OCI-LY3 (cell line): ENCODE results near the gene PCDHA3.

Source experiments
- H2AFZ ChIP-seq: fragments of 200-600, 300-600 bp; shearing (Covaris generic); 2 replicates; pipeline ENCODE4 v1.6.0; 2014; ENCODE audit warnings: antibody characterized with exemption, low read depth, low read length
- H3K27ac ChIP-seq: fragments of 200-600, 300-600 bp; sonication (generic); 2 replicates; pipeline ENCODE4 v1.5.1; 2014; ENCODE audit warnings: mild to moderate bottlenecking, low read length, moderate library complexity, mixed read lengths
- H3K27me3 ChIP-seq: fragments of 200-600, 300-600 bp; sonication (generic); 2 replicates; pipeline ENCODE4 v1.6.1; 2014; ENCODE audit warnings: low read depth, low read length, mixed read lengths
- H3K36me3 ChIP-seq: fragments of 200-600, 300-600 bp; sonication (generic); replicated peaks from 2 replicates; pipeline ENCODE3; 2014; ENCODE audit warnings: low read depth, low read length, mixed read lengths
- H3K4me1 ChIP-seq: fragments of 300-600, 200-600 bp; sonication (generic); 2 replicates; pipeline ENCODE4 v1.6.1; 2014; ENCODE audit warnings: low read length, mixed read lengths
- H3K4me2 ChIP-seq: fragments of 200-600, 300-600 bp; sonication (generic); 2 replicates; pipeline ENCODE4 v1.6.1; 2014; ENCODE audit warnings: low read length, mixed read lengths
- H3K4me3 ChIP-seq: fragments of 300-600, 200-600 bp; sonication (generic); 2 replicates; pipeline ENCODE4 v1.5.1; 2014; ENCODE audit warnings: antibody characterized with exemption, mild to moderate bottlenecking, low read length, moderate library complexity
- H3K79me2 ChIP-seq: fragments of 300-600, 200-600 bp; shearing (Covaris generic); 2 replicates; pipeline ENCODE4 v1.6.1; 2014; ENCODE audit warnings: mild to moderate bottlenecking, low read length, mixed read lengths
- H3K9ac ChIP-seq: fragments of 300-600, 200-600 bp; shearing (Covaris generic); 2 replicates; pipeline ENCODE4 v1.6.0; 2014; ENCODE audit warnings: mild to moderate bottlenecking, low read length, moderate library complexity
- H3K9me3 ChIP-seq: fragments of 200-600, 300-600 bp; shearing (Covaris generic); 2 replicates; pipeline ENCODE4 v1.6.1; 2014; ENCODE audit warnings: low read length, mixed read lengths; ENCODE audit not compliant: insufficient read depth
- H4K20me1 ChIP-seq: fragments of 200-600, 300-600 bp; sonication (generic); 2 replicates; pipeline ENCODE4 v1.6.1; 2016; ENCODE audit warnings: low read length, mixed read lengths; ENCODE audit not compliant: insufficient read depth
- EZH2phosphoT487 ChIP-seq: fragments of 200-600 bp; shearing (Covaris generic); IDR thresholded peaks from 2 replicates; pipeline ENCODE4 v1.6.1; 2018; ENCODE audit warnings: antibody characterized with exemption, mixed run types, low read depth
- TF ChIP-seq, protein P1 (sequence below): fragments of 200-600, 300-600 bp; sonication (generic); IDR thresholded peaks from 2 replicates; pipeline ENCODE4 v1.5.1; 2014; ENCODE audit warnings: antibody characterized with exemption, low read length, low read depth

The PCDHA3 gene

DNA sequence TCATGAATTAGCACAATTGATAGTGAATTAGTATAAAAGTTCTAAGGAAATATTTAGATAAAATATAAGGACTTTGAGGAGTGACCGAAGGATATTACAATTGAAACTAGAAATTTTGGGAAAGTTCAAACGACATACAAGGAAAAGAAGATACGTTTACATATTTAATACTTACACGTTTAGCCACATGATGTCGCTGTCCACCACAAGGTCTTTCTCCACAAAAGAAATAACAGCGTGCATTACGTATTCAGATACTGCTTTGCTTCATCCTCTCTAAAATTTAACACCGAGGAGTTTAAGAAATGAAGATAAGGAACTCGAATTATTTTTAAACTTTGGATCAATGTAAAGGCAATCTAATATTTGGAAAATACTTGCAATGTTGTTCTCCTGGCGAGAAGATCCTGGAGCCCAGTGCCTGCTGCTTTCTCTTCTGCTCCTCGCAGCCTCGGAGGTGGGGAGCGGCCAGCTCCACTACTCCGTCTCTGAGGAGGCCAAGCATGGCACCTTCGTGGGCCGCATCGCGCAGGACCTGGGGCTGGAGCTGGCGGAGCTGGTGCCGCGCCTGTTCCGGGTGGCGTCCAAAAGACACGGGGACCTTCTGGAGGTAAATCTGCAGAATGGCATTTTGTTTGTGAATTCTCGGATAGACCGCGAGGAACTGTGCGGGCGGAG, at the start of gene PCDHA3:
TSS of gene PCDHA3 (plus strand) at position 242 of the 678 bp plus-strand sequence.
- Histone ChIP-seq H3K9me3 (no peaks in the 10 kb centered on the region), H4K20me1 (no peaks in the 10 kb centered on the region), H3K9ac (no peak within 1 kb of the TSS), H3K36me3 (no peaks in the 10 kb centered on the region), H3K27me3 (no peaks in the 10 kb centered on the region), H3K4me1 (no peaks in the 10 kb centered on the region), H3K27ac (no peak within 1 kb of the TSS), H3K4me3 (no peak within 1 kb of the TSS), H3K4me2 (no peak within 1 kb of the TSS), H3K79me2 (no peaks in the 10 kb centered on the region), H2AFZ (no peak within 1 kb of the TSS)
- no peak for TF ChIP-seq EZH2phosphoT487
- TF ChIP-seq, protein P1, sequence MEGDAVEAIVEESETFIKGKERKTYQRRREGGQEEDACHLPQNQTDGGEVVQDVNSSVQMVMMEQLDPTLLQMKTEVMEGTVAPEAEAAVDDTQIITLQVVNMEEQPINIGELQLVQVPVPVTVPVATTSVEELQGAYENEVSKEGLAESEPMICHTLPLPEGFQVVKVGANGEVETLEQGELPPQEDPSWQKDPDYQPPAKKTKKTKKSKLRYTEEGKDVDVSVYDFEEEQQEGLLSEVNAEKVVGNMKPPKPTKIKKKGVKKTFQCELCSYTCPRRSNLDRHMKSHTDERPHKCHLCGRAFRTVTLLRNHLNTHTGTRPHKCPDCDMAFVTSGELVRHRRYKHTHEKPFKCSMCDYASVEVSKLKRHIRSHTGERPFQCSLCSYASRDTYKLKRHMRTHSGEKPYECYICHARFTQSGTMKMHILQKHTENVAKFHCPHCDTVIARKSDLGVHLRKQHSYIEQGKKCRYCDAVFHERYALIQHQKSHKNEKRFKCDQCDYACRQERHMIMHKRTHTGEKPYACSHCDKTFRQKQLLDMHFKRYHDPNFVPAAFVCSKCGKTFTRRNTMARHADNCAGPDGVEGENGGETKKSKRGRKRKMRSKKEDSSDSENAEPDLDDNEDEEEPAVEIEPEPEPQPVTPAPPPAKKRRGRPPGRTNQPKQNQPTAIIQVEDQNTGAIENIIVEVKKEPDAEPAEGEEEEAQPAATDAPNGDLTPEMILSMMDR, result no peak

GRCh38 chr5:140753561-140753960, 47.3 kb upstream of the PCDHA3 start:
- TF ChIP-seq EZH2phosphoT487, result no peak
- TF ChIP-seq, protein P1, result no peak
- no peak overlapping the region for H3K27ac ChIP-seq
- H3K27me3 ChIP-seq, result no peaks in the 10 kb centered on the region
- H3K79me2 ChIP-seq, result no peaks in the 10 kb centered on the region
- H3K4me1 ChIP-seq, result no peaks in the 10 kb centered on the region
- H2AFZ ChIP-seq, result no peak overlapping the region
- H3K4me2 ChIP-seq, result no peak overlapping the region
- H3K9me3 ChIP-seq, result no peaks in the 10 kb centered on the region; the same call in 1 of the 2 replicates
- no peak overlapping the region for H3K9ac ChIP-seq
- no peaks in the 10 kb centered on the region for H3K36me3 ChIP-seq
- no peak overlapping the region for H3K4me3 ChIP-seq
- no peaks in the 10 kb centered on the region for H4K20me1 ChIP-seq

GRCh38 chr5:140764177-140764973, 36.5 kb upstream of the PCDHA3 start:
- Histone ChIP-seq H3K27ac (no peak overlapping the region), H3K4me3 (no peak overlapping the region), H3K79me2 (no peaks in the 10 kb centered on the region), H3K27me3 (no peaks in the 10 kb centered on the region), H2AFZ (no peak overlapping the region), H3K4me1 (no peaks in the 10 kb centered on the region), H3K9me3 (peaks cover 5% of the 10 kb centered on the region; the same call in 1 of the 2 replicates), H4K20me1 (no peaks in the 10 kb centered on the region), H3K36me3 (no peaks in the 10 kb centered on the region), H3K9ac (no peak overlapping the region), H3K4me2 (no peak overlapping the region)
- TF ChIP-seq, protein P1, result no peak

DNA sequence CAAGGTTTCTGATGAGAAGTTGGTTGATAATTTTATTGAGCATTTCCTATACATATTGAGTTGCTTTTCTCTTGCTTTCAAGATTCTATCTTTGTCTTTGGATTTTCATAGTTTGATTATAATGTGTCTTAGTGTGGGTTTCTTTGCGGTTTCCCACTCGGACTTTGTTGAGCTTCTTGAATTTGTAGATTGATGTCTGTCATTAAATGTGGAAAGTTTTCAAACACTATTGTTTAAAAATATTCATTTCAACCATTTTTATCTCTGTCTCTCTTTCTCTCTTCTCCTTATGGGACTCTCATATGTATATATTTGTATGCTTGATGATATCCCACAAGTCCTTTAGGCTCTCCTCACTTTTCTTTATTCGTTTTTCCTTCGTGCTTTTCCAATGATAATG, 33.4 kb upstream of the PCDHA3 start:
- Histone ChIP-seq H3K9me3 (peaks cover 5% of the 10 kb centered on the region), H3K79me2 (no peaks in the 10 kb centered on the region)

More for the DNA sequence above, 33.4 kb upstream of the PCDHA3 start:
- no peaks in the 10 kb centered on the region for H3K27me3 ChIP-seq
- no peak overlapping the region for H3K4me2 ChIP-seq
- no peak overlapping the region for H2AFZ ChIP-seq
- H3K9ac ChIP-seq, result no peak overlapping the region
- no peaks in the 10 kb centered on the region for H4K20me1 ChIP-seq
- H3K4me1 ChIP-seq, result no peaks in the 10 kb centered on the region
- TF ChIP-seq EZH2phosphoT487, result no peak
- TF ChIP-seq, protein P1, result no peak
- H3K4me3 ChIP-seq, result no peak overlapping the region
- no peaks in the 10 kb centered on the region for H3K36me3 ChIP-seq
- no peak overlapping the region for H3K27ac ChIP-seq
